ENCODE results near the gene SWT1. TPM values are rescaled to one million over a fixed set of nuclear protein-coding genes. Genes with fewer than 3 reads are reported as not detected.

Gene SWT1
- total and polyA plus RNA-seq, 10 donors: 1.3 to 12.8 (median 6.6) TPM

GRCh38 chr1:185237661-185238060 lies 80.7 kb downstream of the SWT1 start:
- DNase-seq: no peak
- intact Hi-C loops (cut with DNase I; ENCODE audit: low total_unique reads): no loop called here
- H3K36me3 ChIP-seq: peaks cover 0 to 23% (median 0%) of the 10 kb centered on the region in 6 donors
- TF ChIP-seq POLR2AphosphoS5 (IDR thresholded peaks at IDR 0.05): no peak
- TF ChIP-seq CTCF (IDR thresholded peaks at IDR 0.05 in 8 of 11, conservative IDR thresholded peaks at IDR 0.05 in 3 of 11): no peak
- no peak for TF ChIP-seq POLR2A (IDR thresholded peaks at IDR 0.05)
- H3K27me3 ChIP-seq (replicated peaks in 1 of 7): no peaks in the 10 kb centered on the region
- H3K4me1 ChIP-seq: peaks cover 0 to 14% (median 0%) of the 10 kb centered on the region in 6 donors
- 95 to 100% (median 97%) methylated on average over 1 of the region's 1 CpG for WGBS, 5 donors
- peaks cover 0 to 7% (median 2%) of the 10 kb centered on the region in 8 donors for H3K9me3 ChIP-seq
- no peak overlapping the region for H3K4me3 ChIP-seq
- no peak overlapping the region for H3K27ac ChIP-seq

- H3K4me3 ChIP-seq: no peak overlapping the region
- peaks cover 0 to 7% (median 2%) of the 10 kb centered on the region in 8 donors for H3K9me3 ChIP-seq
- WGBS, 5 donors: 15 to 26% (median 23%) methylated on average over 1 of the region's 1 CpG
- DNase-seq: no peak
- no peak overlapping the region for H3K27ac ChIP-seq
- H3K27me3 ChIP-seq (replicated peaks in 1 of 7): no peaks in the 10 kb centered on the region
- intact Hi-C loops (cut with DNase I; ENCODE audit: low total_unique reads): no loop called here
- H3K4me1 ChIP-seq: peaks cover 0 to 14% (median 0%) of the 10 kb centered on the region in 6 donors
- TF ChIP-seq CTCF (IDR thresholded peaks at IDR 0.05 in 8 of 11, conservative IDR thresholded peaks at IDR 0.05 in 3 of 11) (peak in 7 of 11 experiments; percentile 24 to 55 (median 30)), POLR2A (IDR thresholded peaks at IDR 0.05) (no peak), POLR2AphosphoS5 (IDR thresholded peaks at IDR 0.05) (no peak)
- peaks cover 0 to 16% (median 0%) of the 10 kb centered on the region in 6 donors for H3K36me3 ChIP-seq
Measured at GRCh38 chr1:185238447-185238846, 81.5 kb downstream of the SWT1 start.

GRCh38 chr1:185239861-185240260 lies 82.9 kb downstream of the SWT1 start:
- Histone ChIP-seq H3K4me3 (no peak overlapping the region), H3K36me3 (peaks cover 0 to 4% (median 0%) of the 10 kb centered on the region in 6 donors), H3K27ac (no peak overlapping the region), H3K9me3 (peaks cover 0 to 7% (median 2%) of the 10 kb centered on the region in 8 donors), H3K4me1 (peaks cover 0 to 14% (median 0%) of the 10 kb centered on the region in 6 donors), H3K27me3 (replicated peaks in 1 of 7) (no peaks in the 10 kb centered on the region)
- no peak for TF ChIP-seq CTCF (IDR thresholded peaks at IDR 0.05 in 8 of 11, conservative IDR thresholded peaks at IDR 0.05 in 3 of 11)
- no peak for TF ChIP-seq POLR2AphosphoS5 (IDR thresholded peaks at IDR 0.05)
- no peak for TF ChIP-seq POLR2A (IDR thresholded peaks at IDR 0.05)
- no peak for DNase-seq
- intact Hi-C loops (cut with DNase I; ENCODE audit: low total_unique reads): no loop called here
- WGBS, 5 donors: 81 to 89% (median 88%) methylated on average over 1 of the region's 1 CpG

GRCh38 chr1:185241127-185241526 lies 84.2 kb downstream of the SWT1 start:
- no peak overlapping the region for H3K27ac ChIP-seq
- no peaks in the 10 kb centered on the region for H3K27me3 ChIP-seq (replicated peaks in 1 of 7)
- intact Hi-C loops (cut with DNase I; ENCODE audit: low total_unique reads): no loop called here

More at GRCh38 chr1:185241127-185241526, 84.2 kb downstream of the SWT1 start:
- Histone ChIP-seq H3K4me1 (peaks cover 0 to 14% (median 0%) of the 10 kb centered on the region in 6 donors), H3K9me3 (peaks cover 0 to 7% (median 2%) of the 10 kb centered on the region in 8 donors), H3K36me3 (no peaks in the 10 kb centered on the region), H3K4me3 (no peak overlapping the region)
- TF ChIP-seq POLR2A (IDR thresholded peaks at IDR 0.05): no peak
- no peak for TF ChIP-seq CTCF (IDR thresholded peaks at IDR 0.05 in 8 of 11, conservative IDR thresholded peaks at IDR 0.05 in 3 of 11)
- no peak for TF ChIP-seq POLR2AphosphoS5 (IDR thresholded peaks at IDR 0.05)
- no peak for DNase-seq

Data from spleen (tissue), 11 donors.